Posterior vena cava (tissue), 2 donors: ENCODE data around the gene ZNF462. TPM values are rescaled to one million over a fixed set of nuclear protein-coding genes. Genes with fewer than 3 reads are reported as not detected.

ENCODE experiments used
- DNase-seq: peaks from one replicate; pipeline ENCODE4 v3.0.0-alpha.2; 2020; ENCODE audit warnings: low spot score
- intact Hi-C, 2 donors: fragments of 100-400 bp; cut with DNase I; formaldehyde crosslinking; loops; one replicate each; pipeline versions ENCODE4 v1.14.1 to v1.14.2; 2022 to 2023
- total RNA-seq, 2 donors: library from RNA; stranded (reverse); fragmentation: NEBNext Ultra II Directional; extraction: Animal tissue kit (Norgen Biotek cat#: 25700); gene quantifications; one replicate each; pipeline ENCODE4 v1.2.1, GENCODE V29; 2021
- donor health status: DM: yes; HTN: yes; CAD: no.
- donor health status: DM: yes; HTN: yes; CAD: no.

ZNF462 gene
- total RNA-seq, 2 donors from 2014 or later = 20.0 to 25.7 TPM

DNA sequence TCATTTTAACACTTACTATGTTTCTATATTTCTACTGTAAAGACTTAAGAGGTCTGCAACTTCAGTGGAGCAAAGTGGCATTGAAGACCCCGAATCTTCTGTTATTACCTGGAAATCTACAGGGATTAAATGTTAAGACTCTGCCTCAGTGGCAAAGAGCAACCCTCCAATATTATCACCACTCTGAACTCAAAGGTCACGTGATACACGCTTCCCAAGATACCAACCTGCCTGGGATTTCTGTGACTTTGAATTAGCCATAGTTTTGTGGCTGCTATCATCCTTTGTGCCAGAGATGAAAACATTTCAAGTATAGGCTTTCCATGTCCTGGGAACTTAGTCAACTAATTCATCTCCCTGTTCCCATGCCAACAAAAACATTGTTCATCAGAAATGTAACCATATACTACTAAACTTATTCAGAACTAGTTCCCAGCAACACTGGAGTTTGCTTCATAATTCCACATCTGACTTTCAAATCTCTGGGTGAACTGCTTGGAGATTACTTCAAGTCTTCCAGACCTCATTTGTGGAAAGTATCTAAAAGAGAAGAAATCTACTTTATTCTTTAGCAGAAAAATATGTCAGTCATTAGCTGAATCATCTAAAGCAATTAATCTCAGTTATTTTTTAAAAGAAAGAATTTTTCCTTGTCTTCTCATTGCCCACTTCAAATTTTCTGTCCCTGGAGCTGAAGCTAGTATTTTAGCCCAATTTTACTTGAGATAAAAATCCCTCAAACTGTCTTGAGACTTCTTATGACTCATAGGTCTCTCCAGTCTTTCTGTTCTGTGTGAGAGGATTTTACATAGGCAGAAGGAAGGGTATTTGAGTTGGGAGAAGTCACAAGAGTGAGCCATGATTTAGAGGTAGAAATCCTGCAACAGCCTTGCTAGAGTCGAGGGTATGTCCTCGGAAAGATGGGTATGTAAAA, 83.0 kb downstream of the ZNF462 start:
- no peak for DNase-seq
- intact Hi-C loops = no loop called here

DNA sequence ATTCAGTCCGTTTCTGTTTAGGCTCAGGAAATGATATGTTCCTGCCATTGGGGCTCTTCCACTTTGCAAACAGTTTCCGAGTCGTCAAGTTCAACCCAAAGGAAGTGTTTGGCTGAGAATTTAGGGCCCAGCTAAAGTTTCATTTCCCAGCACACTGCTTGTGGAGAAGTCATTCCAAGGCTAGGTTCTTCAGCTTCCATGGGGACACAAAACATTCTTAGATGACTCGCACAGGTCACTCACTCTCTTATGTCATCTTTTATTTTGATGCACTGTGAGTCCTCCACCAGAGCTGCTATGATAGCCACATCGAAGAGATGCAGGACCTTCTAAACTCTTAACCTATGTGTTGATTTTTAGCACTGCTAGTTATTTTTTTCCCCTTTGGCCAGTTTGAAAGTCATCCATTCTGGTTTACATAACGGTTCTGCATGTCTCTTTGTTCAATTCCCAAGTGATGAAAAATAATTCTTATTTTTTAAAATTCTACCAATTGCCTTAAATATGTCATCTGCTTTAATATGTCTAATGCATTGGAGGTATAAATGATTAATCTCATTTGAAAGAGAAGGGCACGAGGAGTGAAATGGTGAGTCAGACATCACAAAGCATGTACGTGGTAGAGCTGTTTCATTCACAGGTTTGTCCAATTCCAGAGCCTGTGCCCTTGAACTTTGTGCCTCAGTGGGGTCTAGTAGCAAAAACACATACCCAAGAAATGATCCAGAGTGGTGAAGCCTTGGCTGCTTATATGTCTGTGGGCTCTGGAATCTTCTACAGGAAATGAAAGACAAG, 84.3 kb downstream of the ZNF462 start:
- DNase-seq = no peak
- intact Hi-C loops = no loop called here

DNA sequence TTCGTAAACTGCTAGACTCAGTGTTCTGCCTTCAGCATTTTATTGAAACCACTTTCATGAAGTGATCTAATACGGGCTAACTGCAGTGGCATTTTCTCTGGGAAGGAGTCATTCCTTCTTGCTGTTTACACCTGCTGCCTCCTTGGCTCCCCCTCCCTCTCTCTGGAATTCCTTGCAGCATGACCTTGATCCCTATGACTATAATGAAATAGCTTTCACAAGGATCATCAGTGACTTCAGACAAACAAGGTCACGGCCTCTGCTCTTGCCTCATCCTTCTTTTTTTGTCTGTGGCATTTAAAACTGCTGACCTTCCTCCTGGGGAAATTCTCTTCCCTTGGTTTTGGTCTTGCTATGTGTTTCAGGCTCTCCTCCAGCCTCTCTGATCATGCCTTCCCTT, 90.2 kb downstream of the ZNF462 start:
- intact Hi-C loops = no loop called here
- DNase-seq = no peak

DNA sequence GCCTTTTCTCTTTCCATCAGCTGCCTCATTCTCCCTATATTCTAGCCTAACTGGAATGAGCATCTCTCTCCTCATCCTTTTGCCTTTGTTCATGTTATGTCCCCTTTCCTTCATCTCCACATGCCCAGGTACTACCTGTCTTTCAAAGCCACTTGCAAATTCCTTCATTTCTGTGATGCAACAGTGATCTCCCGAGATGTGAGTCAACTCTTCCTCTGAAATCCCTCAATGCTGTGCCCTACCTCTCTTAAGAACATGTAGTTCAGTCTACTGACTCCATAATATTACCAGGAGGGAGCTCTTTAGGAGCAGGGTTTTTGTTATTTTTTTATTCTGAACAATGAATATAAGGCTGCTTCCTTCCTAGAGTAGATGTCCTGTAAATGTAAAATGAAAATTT, 91.6 kb downstream of the ZNF462 start:
- intact Hi-C loops = no loop called here

DNA sequence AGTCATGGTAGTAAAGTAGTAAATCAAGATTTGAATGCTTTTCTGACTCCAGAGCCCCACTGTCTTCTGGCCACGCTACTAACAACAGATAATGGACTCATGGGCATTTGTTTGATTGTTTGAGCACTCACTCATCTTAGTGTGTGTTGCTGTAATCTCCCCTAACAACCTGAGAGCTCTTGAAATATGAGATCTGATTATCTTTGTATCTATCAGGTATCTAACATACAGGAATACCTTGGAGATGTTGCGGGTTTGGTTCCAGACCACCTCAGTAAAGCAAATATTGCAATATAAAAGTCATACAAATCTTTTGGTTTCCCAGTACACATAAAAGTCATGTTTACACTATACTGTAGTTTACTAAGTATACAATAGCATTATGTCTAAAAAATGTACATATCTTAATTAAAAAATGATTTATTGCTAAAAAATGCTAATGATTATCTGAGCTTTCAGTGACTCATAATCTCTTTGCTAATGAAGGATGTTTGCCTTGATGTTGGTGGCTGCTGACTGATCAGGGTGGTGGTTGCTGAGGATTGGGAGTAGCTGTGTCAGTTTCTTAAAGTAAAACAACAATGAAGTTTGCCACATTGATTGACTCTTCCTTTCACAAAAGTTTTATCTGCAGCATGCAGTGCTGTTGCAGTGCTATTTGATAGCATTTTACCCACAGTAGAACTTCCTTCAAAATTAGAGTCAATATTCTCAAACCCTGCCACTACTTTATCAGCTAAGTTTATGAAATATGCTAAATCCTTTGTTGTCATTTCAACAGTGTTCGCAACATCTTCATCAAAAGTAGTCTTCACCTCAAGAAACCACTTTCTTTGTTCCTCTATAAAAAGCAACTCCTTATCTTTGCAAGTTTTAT, 92.2 kb downstream of the ZNF462 start:
- intact Hi-C loops = no loop called here
- DNase-seq = no peak

More for the DNA sequence above, 91.6 kb downstream of the ZNF462 start:
- no peak for DNase-seq

DNA sequence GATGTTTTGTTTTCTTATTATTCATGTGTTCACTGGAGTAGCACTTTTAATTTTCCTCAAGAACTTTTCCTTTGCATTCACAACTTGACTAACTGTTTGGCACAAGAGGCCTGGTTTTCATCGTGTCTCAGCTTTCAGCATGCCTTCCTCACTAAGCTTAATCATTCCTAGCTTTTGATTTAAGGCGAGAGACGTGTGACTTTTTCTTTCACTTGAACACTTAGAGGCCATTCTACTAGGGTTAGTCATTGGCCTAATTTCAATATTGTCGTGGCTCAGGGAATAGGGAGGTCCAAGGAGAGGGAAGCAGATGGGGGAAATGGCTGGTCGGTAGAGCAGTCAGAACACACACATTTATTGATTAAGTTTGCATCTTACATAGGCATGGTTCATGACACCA, 94.0 kb downstream of the ZNF462 start:
- no peak for DNase-seq
- intact Hi-C loops = no loop called here

DNA sequence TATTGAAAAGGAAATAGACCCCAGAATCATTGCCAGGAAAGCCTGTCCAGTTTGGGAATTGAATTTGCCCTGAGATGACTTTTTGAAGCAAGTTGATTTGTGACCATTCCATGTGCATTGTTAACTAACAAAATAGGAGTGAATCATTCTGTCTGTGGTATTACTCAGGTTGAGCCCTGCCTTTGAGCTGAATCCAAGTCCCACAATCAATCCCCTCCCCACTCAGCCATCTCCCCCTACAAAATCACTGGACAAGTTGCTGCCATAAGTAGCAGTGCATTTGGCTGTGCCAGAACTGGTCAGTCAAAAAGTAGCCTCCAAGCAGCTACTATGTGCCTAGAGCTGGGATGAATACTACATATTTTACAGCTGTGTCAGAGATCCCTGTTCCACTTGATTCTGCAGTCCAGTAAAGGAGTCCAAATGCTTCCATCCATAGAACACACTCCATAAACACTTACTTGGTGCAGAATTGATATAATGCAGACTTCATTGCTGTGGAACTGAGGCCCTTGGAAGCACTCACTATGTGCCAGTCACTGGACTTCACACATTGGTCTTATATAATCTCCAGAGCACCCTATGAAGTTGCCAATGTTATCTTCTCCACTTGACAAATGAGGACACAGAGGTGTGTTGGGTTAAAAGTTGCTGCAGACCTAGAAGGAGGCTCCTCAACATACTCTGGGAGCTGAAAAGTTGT, 96.1 kb downstream of the ZNF462 start:
- no peak for DNase-seq
- intact Hi-C loops = no loop called here

DNA sequence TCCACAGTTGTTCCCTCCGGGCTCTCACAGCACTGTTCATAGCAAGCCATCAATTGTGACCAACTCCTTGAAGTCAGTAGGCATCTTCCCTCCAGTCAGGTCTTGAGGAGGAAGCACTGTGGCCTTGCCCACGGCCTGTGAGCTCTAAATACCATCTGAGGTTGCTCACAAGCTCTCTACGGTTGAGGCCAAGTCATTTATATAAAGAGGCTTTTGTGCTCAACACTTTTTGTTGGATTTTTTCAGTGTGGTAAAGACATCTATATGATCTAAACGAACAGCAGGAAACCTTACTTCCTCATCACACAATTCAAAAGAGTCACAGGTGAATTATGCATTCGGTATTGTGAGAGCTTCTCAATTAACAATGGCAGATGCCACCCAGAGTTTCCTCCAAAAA, 97.3 kb downstream of the ZNF462 start:
- no peak for DNase-seq
- intact Hi-C loops = no loop called here

DNA sequence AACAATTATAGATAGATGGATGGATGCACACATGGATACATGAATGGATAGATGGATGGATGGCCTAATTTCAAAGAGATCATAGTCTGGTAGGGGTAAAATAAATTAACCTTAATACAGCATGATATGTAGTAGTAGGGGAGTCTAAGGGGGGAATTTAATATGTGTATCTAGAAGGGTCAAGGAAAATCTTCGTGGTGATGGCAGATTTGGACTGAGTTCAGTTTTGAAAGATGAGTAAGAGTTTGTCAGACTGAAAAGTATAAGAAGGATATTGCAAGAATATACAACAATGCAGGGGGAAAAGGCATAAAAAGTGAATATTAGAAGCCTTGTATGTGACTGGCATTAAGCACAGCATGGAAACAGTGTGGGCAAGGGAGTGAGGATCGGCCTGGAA, 98.7 kb downstream of the ZNF462 start:
- DNase-seq = no peak
- intact Hi-C loops = no loop called here

DNA sequence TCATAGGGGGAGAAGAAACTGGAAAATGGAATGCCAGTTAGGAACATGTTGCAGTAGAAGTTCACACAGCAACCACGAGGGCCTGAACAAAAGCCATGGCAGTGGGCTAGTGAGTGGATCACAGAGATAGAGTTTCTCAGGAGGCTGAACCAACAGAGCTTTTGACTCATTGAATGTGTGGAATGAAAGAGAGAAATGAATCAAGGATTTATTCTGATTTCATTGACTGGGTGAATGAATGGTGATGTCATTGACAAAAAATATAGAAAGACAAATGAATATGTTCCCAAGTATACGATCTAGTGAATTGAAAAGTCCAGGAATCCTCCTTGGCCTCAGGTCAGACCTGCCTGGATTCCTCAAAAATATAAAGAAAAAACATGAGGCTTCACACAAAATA, 99.2 kb downstream of the ZNF462 start:
- DNase-seq = no peak
- intact Hi-C loops = no loop called here

DNA sequence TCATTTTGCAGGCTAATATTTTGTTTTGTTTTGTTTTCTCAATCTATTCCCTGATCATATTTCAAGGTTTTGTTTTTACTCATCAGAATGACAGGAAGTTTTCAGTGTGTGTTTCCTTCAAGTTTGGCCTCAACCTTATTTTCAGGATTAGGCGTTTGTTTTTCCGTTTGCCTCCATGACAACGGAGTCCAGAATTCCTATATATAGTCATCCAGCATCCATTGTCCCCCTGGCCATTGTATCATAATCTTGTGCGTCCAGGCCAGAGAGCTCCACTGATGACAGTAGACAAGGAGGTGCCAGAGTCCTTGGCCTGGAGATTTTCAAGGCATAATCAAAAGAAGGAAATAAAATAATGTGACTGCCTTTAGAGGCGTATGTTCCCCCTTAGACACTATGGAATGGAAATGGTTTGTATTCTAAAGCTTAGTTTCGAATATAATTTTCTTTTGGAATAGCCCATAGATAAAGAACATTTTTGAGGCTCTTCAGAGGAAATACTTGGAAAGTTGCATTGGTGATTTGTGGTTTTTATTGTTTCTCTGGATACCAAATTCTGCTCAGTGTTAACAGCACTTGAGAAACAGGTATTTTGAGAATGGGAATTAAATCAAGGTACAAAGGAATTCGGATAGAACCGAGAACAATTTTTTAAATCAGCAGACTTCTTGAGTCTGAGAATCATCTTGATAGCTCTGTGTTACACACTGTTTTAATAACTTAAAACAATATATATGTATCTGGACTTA, 99.8 kb downstream of the ZNF462 start:
- no peak for DNase-seq
- intact Hi-C loops = no loop called here

DNA sequence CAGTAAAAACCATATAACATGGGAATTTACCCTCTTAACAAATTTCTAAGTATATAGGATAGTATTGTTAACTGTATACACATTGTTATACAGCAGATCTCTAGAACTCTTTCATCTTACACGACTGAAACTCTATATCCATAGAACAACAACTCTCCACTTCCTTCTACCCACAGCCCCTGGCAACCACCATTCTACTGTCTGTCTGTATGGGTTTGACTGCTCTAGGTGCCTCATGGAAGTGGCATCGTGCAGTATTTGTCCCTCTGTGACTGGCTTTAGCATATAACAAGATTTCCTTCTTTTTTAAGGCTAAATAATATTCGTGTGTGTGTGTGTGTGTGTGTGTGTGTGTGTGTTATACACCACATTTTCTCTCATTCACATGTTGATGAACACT, 100.7 kb downstream of the ZNF462 start:
- intact Hi-C loops = no loop called here
- no peak for DNase-seq

DNA sequence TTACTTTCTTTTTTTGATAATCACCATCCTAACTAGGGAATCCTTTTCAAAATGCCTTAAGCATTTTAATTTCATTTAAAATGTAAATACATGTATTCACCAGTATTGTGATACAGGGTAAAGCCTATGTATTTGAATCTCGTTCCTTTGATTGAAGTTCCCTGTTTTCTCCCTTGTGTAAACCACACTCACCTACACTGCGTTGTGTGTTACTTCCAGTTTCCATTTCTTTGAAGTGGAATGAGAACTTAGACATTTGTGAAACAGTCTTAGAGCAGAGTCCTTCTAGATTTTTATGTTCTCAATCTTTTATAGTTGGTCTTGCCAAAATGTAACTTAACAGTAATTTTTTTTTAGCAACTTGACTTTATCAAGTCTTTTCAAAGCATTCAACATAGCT, 101.4 kb downstream of the ZNF462 start:
- intact Hi-C loops = no loop called here
- DNase-seq = no peak

DNA sequence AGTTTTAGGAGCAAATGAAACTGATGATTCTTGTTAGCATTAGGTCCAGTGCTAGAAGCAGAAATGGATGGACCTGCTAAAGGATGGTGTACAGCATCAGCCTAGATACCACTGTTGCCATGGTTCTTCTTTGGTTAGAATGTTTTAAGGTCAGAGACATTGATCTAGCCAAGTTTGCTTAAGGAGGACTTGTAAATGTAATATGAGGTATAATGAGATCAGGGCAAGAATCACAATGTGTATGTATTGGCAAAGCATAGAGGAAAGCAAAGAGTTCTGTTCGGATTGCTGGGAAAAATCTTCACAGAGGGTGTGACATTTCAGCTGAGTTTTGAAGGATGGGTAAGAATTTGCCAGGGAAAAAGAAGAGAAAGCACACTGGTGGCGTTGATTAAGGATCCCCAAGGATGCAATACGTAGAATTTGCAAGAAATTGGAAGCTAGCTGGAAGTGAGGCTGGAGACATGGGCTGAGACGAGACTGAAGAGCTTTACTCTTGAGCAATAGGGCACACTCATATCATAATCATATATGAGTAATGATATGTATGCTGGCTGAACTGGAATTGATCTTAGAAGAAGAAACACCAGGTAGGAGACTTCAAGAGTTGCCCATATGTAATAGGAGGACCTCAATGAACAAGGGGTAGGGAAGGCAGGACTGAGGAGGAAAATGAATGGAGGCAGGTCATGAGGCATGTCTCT, 102.0 kb downstream of the ZNF462 start:
- no peak for DNase-seq
- intact Hi-C loops = no loop called here

DNA sequence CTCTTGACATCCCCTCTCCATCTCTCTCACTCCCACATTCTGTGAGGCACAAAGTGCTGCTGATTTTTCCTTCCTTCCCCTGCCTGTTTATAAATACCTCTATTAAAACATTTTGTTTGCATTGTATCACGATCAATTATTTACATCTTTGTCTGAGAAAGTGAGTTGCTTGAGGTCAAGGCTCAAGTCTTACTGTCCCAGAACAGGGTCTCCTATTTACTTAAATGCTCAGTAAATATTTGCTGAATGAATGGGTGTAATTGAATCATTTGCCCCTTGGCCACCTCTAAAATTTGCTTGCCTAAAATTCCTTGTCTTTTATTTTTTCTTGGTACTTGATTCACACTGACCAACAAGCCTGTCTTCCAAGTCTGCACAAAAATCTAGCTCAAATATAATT, 103.5 kb downstream of the ZNF462 start:
- intact Hi-C loops = no loop called here
- no peak for DNase-seq

DNA sequence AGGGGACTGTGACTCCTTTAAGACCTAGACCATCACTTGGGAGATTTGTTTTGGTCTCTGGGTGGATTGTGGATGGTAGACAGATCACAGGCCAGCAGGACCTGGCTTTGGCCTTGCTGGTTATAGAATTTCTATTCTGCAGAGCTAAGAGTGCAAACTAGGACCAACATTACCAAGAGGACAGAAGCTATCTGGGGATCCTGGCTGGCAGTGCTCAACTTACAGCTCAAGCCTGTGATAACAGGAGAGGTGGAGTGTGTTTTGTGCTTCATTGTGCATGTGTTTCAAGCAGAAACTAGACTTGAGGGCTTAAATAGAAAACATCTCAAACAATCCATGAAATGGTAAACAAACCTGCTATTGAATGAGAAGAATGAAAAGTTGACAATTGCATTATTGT, 106.7 kb downstream of the ZNF462 start:
- intact Hi-C loops = no loop called here
- no peak for DNase-seq

DNA sequence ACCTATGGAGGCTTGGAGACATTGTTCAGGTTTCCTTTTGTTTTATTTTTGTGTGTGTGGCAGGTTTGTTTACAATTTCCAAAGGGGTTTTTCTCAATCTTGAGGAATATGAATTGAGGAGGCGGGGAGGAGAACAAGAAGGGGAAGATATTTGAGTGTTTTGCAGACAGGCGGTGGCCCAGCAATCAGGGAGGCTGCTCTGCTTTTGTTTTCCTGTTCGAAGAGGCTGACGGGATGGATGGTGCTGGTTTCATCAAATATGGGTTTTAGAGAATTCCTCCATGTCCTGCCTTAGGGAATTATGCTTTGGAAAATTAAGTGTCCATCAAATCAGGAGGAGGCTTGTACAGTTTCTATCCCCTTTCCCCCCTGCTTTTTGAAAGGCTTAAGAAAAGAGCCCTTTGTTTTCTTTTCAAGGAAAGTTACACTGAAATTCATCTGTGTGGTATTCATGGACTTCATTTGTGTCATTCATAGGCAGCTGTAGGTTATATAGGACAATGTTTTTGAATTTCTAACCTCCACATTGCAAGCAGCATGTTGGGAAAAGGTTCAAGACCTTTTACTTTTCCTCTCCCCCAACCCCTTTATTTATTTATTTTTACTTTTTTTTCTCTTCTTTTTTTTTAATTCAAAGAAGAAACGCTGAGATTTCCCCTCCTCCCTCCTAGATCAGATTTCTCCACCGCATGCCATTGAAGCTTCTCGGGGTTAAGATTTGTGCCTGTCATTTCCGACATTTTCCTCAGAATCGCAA, 107.4 kb downstream of the ZNF462 start:
- intact Hi-C loops = no loop called here
- DNase-seq = no peak
